WTC11 (cell line): ENCODE results near the gene CHAMP1. TPM values are rescaled to one million over a fixed set of nuclear protein-coding genes. Genes with fewer than 3 reads are reported as not detected.

Experiments used
- ATAC-seq: fragments of 200-7000 bp; cut with Tn5 transposase; 2 replicates; pipeline ENCODE4 v1.10.0; 2021; ENCODE audit warnings: mild to moderate bottlenecking, moderate library complexity
- CTCF ChIA-PET: fragments of 300-600 bp; sonication (Branson Sonifier 250); formaldehyde crosslinking; loops from one replicate; lab custom pipeline; 2021; ENCODE audit warnings: antibody characterized with exemption; lab: Charles Lee
- POLR2A ChIA-PET: fragments of 350-600 bp; sonication (Branson Sonifier 250); formaldehyde crosslinking; loops from one replicate; lab custom pipeline; 2021; ENCODE audit warnings: antibody characterized with exemption; lab: Charles Lee
- DNase-seq: peaks from one replicate; pipeline ENCODE4 v3.0.0; 2021; ENCODE audit warnings: low spot score
- H3K27ac Mint-ChIP-seq: 2 replicates; pipeline ENCODE4 v1.8.0; 2021; ENCODE audit warnings: mixed read lengths
- H3K27me3 Mint-ChIP-seq: 2 replicates; pipeline ENCODE4 v1.8.0; 2021; ENCODE audit warnings: low read depth, mild to moderate bottlenecking, moderate library complexity, mixed read lengths
- H3K36me3 Mint-ChIP-seq: 2 replicates; pipeline ENCODE4 v1.8.0; 2021; ENCODE audit warnings: mixed read lengths
- H3K4me1 Mint-ChIP-seq: 2 replicates; pipeline ENCODE4 v1.8.0; 2022; ENCODE audit warnings: mixed read lengths
- H3K4me3 Mint-ChIP-seq: 2 replicates; pipeline ENCODE4 v1.8.0; 2021; ENCODE audit warnings: mild to moderate bottlenecking, moderate library complexity, mixed read lengths
- H3K9me3 Mint-ChIP-seq: 2 replicates; pipeline ENCODE4 v1.8.0; 2021; ENCODE audit warnings: mixed read lengths
- CREM ChIP-seq: sonication (generic); formaldehyde crosslinking; IDR thresholded peaks from 2 replicates; pipeline ENCODE4 v1.8.1; 2022; ENCODE audit warnings: mild to moderate bottlenecking, missing genetic modification reagents, moderate library complexity
- ESRRA ChIP-seq: sonication (generic); formaldehyde crosslinking; IDR thresholded peaks from 2 replicates; pipeline ENCODE4 v1.8.1; 2022; ENCODE audit warnings: mild to moderate bottlenecking, missing genetic modification reagents, borderline replicate concordance
- FOXP1 ChIP-seq: sonication (generic); formaldehyde crosslinking; IDR thresholded peaks from 2 replicates; pipeline ENCODE4 v1.8.0; 2022; ENCODE audit warnings: missing genetic modification reagents, mild to moderate bottlenecking, moderate library complexity, borderline replicate concordance
- JUN ChIP-seq: sonication (generic); formaldehyde crosslinking; IDR thresholded peaks from 2 replicates; pipeline ENCODE4 v1.8.0; 2023; ENCODE audit warnings: mild to moderate bottlenecking, missing genetic modification reagents
- KAT7 ChIP-seq: sonication (generic); formaldehyde crosslinking; IDR thresholded peaks from 2 replicates; pipeline ENCODE4 v1.8.1; 2023; ENCODE audit warnings: missing genetic modification reagents, mild to moderate bottlenecking, borderline replicate concordance
- MYBL2 ChIP-seq: sonication (generic); formaldehyde crosslinking; IDR thresholded peaks from 2 replicates; pipeline ENCODE4 v1.8.1; 2023; ENCODE audit warnings: mild to moderate bottlenecking, moderate library complexity, missing genetic modification reagents
- NR3C1 ChIP-seq: sonication (generic); formaldehyde crosslinking; conservative IDR thresholded peaks from 2 replicates; pipeline ENCODE4 v1.8.1; 2023; ENCODE audit warnings: low read depth, mild to moderate bottlenecking, missing genetic modification reagents
- RELA ChIP-seq: sonication (generic); formaldehyde crosslinking; IDR thresholded peaks from 2 replicates; pipeline ENCODE4 v1.8.1; 2022; ENCODE audit warnings: missing genetic modification reagents, mild to moderate bottlenecking, borderline replicate concordance
- SMAD4 ChIP-seq: sonication (generic); formaldehyde crosslinking; IDR thresholded peaks from 2 replicates; pipeline ENCODE4 v1.8.0; 2022; ENCODE audit warnings: mild to moderate bottlenecking, missing genetic modification reagents
- SP1 ChIP-seq: sonication (generic); formaldehyde crosslinking; conservative IDR thresholded peaks from 2 replicates; pipeline ENCODE4 v1.8.1; 2022; ENCODE audit warnings: missing genetic modification reagents
- TP53 ChIP-seq: sonication (generic); formaldehyde crosslinking; IDR thresholded peaks from 2 replicates; pipeline ENCODE4 v1.8.1; 2023; ENCODE audit warnings: mild to moderate bottlenecking, missing genetic modification reagents
- ZBTB21 ChIP-seq: sonication (generic); formaldehyde crosslinking; IDR thresholded peaks from 2 replicates; pipeline ENCODE4 v1.8.1; 2023; ENCODE audit warnings: mild to moderate bottlenecking, missing genetic modification reagents, borderline replicate concordance
- ZNF219 ChIP-seq: sonication (generic); formaldehyde crosslinking; IDR thresholded peaks from 2 replicates; pipeline ENCODE4 v1.8.0; 2023; ENCODE audit warnings: missing genetic modification reagents, mild to moderate bottlenecking, borderline replicate concordance
- ZNF232 ChIP-seq: sonication (generic); formaldehyde crosslinking; IDR thresholded peaks from 2 replicates; pipeline ENCODE4 v1.8.0; 2022; ENCODE audit warnings: mild to moderate bottlenecking, missing genetic modification reagents
- ZNF423 ChIP-seq: fragments of 250-450 bp; sonication (Bioruptor Pico); IDR thresholded peaks from 2 replicates; pipeline ENCODE4 v2.1.2; 2022; ENCODE audit warnings: mild to moderate bottlenecking, moderate library complexity
- total RNA-seq: library from RNA; stranded (reverse); gene quantifications from 3 replicates; pipeline ENCODE4 v1.2.3, GENCODE V29; 2021
- TF ChIP-seq, protein P1 (sequence below): fragments of 250-450 bp; sonication (Bioruptor Pico); IDR thresholded peaks from 2 replicates; pipeline ENCODE4 v1.9.0; 2021; ENCODE audit warnings: moderate library complexity, mild to moderate bottlenecking, inconsistent platforms, borderline replicate concordance
- TF ChIP-seq, protein P2 (sequence below): sonication (generic); formaldehyde crosslinking; IDR thresholded peaks from 2 replicates; pipeline ENCODE4 v1.8.0; 2022; ENCODE audit warnings: mild to moderate bottlenecking, missing genetic modification reagents
- TF ChIP-seq, protein P3 (sequence below): fragments of 250-450 bp; sonication (Bioruptor Pico); IDR thresholded peaks from 2 replicates; pipeline ENCODE4 v1.9.0; 2021; ENCODE audit warnings: mild to moderate bottlenecking
- TF ChIP-seq, protein P4 (sequence below): sonication (generic); formaldehyde crosslinking; IDR thresholded peaks from 2 replicates; pipeline ENCODE4 v1.8.1; 2023; ENCODE audit warnings: mild to moderate bottlenecking, missing genetic modification reagents, moderate library complexity
- TF ChIP-seq, protein P5 (sequence below): sonication (generic); formaldehyde crosslinking; IDR thresholded peaks from 2 replicates; pipeline ENCODE4 v1.8.1; 2022; ENCODE audit warnings: low read depth, mild to moderate bottlenecking, moderate library complexity, missing genetic modification reagents, borderline replicate concordance

Gene CHAMP1
- total RNA-seq, 1 experiment from 2014 or later, result 31.7 TPM

DNA sequence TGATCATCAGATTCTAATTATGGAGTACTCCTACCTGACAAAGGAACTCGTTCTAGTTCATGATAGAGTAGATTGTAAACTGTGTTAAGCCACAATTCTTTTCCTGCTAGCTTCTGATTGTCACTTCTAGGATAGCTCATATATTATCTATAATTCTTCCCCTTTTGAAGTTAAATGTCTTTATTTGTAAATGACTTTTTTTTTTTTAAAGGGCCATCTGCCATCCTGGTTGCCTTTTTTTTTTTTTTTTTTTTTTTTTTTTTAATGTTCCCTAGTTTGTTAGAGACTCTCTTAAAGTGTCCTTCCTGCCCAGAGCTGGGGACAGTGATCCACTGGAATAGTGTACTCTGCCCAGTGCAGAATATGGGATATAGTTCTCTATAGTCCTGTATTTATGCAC, 4.3 kb downstream of the CHAMP1 start:
- Mint-ChIP-seq H3K4me1 (peaks cover 11% of the 10 kb centered on the region), H3K4me3 (no peak overlapping the region), H3K9me3 (no peaks in the 10 kb centered on the region), H3K27ac (no peak overlapping the region), H3K36me3 (peaks cover 41% of the 10 kb centered on the region), H3K27me3 (no peaks in the 10 kb centered on the region)
- DNase-seq (no peak), ATAC-seq (no peak)
- ChIA-PET CTCF (no interaction called here), POLR2A (no interaction called here)
- no peak for TF ChIP-seq ZNF232 (CRISPR knock-in tag)
- no peak for TF ChIP-seq TP53 (CRISPR knock-in tag)
- TF ChIP-seq KAT7, result no peak
- TF ChIP-seq SMAD4 (CRISPR knock-in tag), result no peak
- no peak for TF ChIP-seq JUN (CRISPR knock-in tag)
- no peak for TF ChIP-seq ZNF423
- TF ChIP-seq RELA (CRISPR knock-in tag), result no peak
- TF ChIP-seq ESRRA, result no peak
- TF ChIP-seq CREM (CRISPR knock-in tag), result no peak
- TF ChIP-seq, protein P1, sequence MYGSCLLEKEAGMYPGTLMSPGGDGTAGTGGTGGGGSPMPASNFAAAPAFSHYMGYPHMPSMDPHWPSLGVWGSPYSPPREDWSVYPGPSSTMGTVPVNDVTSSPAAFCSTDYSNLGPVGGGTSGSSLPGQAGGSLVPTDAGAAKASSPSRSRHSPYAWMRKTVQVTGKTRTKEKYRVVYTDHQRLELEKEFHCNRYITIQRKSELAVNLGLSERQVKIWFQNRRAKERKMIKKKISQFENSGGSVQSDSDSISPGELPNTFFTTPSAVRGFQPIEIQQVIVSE (CRISPR knock-in tag), result no peak
- TF ChIP-seq, protein P2, sequence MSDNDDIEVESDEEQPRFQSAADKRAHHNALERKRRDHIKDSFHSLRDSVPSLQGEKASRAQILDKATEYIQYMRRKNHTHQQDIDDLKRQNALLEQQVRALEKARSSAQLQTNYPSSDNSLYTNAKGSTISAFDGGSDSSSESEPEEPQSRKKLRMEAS (CRISPR knock-in tag), result no peak

DNA sequence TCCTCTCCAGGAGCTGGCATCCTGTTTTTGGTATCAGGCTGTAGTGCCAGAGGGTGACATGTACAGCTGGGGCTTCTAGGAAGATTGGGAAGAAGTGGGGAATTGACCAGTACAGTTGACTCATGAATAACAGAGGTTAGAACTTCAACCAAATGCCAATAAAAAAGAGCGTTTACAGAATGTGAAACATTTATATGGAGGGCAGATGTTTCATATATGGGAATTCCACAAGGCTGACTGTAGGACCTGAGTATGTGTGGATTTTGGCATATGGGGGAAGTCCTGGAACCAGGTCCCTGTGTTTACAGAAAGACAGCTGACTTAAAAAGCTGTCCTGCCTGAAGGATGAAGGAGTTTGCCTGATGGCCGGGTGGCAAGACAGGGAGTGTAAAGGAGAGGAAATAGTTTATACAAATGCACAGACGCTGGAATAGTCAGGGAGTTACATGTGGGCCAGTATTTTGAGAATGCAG, 5.2 kb downstream of the CHAMP1 start:
- Mint-ChIP-seq H3K27me3 (no peaks in the 10 kb centered on the region), H3K27ac (no peak overlapping the region), H3K4me1 (peaks cover 9% of the 10 kb centered on the region), H3K9me3 (no peaks in the 10 kb centered on the region), H3K36me3 (peaks cover 49% of the 10 kb centered on the region), H3K4me3 (no peak overlapping the region)
- POLR2A ChIA-PET, result no interaction called here
- TF ChIP-seq ZBTB21 (CRISPR knock-in tag) (no peak), SP1 (CRISPR knock-in tag) (no peak), MYBL2 (CRISPR knock-in tag) (no peak)
- TF ChIP-seq, protein P3, sequence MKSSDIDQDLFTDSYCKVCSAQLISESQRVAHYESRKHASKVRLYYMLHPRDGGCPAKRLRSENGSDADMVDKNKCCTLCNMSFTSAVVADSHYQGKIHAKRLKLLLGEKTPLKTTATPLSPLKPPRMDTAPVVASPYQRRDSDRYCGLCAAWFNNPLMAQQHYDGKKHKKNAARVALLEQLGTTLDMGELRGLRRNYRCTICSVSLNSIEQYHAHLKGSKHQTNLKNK (CRISPR knock-in tag), result no peak
- CTCF ChIA-PET, result no interaction called here
- no peak for DNase-seq
- no peak for ATAC-seq

DNA sequence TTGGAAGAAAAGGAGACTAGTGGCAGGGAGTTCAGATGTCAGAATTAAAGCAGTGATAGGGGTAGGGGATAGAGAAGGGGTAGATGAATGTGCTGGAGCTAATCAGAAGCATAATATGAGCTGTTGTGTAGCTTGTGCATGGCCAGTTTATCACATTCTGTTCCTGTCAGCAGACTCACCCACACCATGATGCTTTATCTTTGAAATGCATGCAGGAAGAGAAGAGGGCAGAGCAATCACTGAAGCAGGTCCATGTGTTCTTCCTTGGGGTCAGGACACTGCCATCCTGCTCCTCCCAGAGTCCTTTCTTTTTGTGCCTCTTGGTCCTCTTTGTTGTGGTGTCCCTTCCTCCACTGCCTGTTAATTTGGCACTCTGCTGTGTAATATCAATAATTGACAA, 5.8 kb downstream of the CHAMP1 start:
- TF ChIP-seq ZBTB21 (CRISPR knock-in tag) (no peak), NR3C1 (CRISPR knock-in tag) (no peak), ZNF219 (CRISPR knock-in tag) (no peak), FOXP1 (CRISPR knock-in tag) (no peak)
- TF ChIP-seq, protein P4, sequence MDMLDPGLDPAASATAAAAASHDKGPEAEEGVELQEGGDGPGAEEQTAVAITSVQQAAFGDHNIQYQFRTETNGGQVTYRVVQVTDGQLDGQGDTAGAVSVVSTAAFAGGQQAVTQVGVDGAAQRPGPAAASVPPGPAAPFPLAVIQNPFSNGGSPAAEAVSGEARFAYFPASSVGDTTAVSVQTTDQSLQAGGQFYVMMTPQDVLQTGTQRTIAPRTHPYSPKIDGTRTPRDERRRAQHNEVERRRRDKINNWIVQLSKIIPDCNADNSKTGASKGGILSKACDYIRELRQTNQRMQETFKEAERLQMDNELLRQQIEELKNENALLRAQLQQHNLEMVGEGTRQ, result no peak
- TF ChIP-seq, protein P5, sequence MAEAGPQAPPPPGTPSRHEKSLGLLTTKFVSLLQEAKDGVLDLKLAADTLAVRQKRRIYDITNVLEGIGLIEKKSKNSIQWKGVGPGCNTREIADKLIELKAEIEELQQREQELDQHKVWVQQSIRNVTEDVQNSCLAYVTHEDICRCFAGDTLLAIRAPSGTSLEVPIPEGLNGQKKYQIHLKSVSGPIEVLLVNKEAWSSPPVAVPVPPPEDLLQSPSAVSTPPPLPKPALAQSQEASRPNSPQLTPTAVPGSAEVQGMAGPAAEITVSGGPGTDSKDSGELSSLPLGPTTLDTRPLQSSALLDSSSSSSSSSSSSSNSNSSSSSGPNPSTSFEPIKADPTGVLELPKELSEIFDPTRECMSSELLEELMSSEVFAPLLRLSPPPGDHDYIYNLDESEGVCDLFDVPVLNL (CRISPR knock-in tag), result no peak
- H3K27ac Mint-ChIP-seq, result no peak overlapping the region
- ChIA-PET POLR2A (no interaction called here), CTCF (no interaction called here)
- H3K36me3 Mint-ChIP-seq, result peaks cover 55% of the 10 kb centered on the region
- no peak overlapping the region for H3K4me3 Mint-ChIP-seq
- no peaks in the 10 kb centered on the region for H3K9me3 Mint-ChIP-seq
- peaks cover 6% of the 10 kb centered on the region for H3K4me1 Mint-ChIP-seq
- no peak for DNase-seq
- ATAC-seq, result no peak
- H3K27me3 Mint-ChIP-seq, result no peaks in the 10 kb centered on the region
